Upper lobe of left lung (tissue), 6 donors: Measurements from ENCODE around the gene GASK1A. TPM values are rescaled to one million over a fixed set of nuclear protein-coding genes. Genes with fewer than 3 reads are reported as not detected.
A peak's percentile ranks its signal among the peaks of the same experiment; 100 is the strongest.

ENCODE experiments used
- ATAC-seq, 2 donors: fragments of 200-7000 bp; cut with Tn5 transposase; one replicate each; pipeline ENCODE4 v1.9.1; 2022; ENCODE audit warnings: mild to moderate bottlenecking in 2 of 2, moderate library complexity in 2 of 2; ENCODE audit not compliant: low FRiP score in 2 of 2
- DNase-seq, 2 donors: peaks; one replicate each; pipeline ENCODE4 v3.0.0-alpha.2; 2019 to 2020
- H3K27ac ChIP-seq, 4 donors: fragments of 200-600 bp; sonication (generic); one replicate each; pipeline ENCODE4 v1.5.1; 2016 to 2019
- H3K27me3 ChIP-seq, 4 donors: fragments of 200-600 bp; sonication (generic); one replicate each; pipeline ENCODE4 v1.5.1; 2017 to 2019
- H3K36me3 ChIP-seq, 4 donors: fragments of 200-600 bp; sonication (generic); one replicate each; pipeline ENCODE4 v1.5.1; 2016 to 2019
- H3K4me1 ChIP-seq, 4 donors: fragments of 200-600 bp; sonication (generic); one replicate each; pipeline ENCODE4 v1.5.1; 2018 to 2019
- H3K4me3 ChIP-seq, 4 donors: fragments of 200-600 bp; sonication (generic); one replicate each; pipeline ENCODE4 v1.5.1; 2017 to 2019; ENCODE audit warnings: mild to moderate bottlenecking in 2 of 4, moderate library complexity in 1 of 4
- H3K9me3 ChIP-seq, 4 donors: fragments of 200-600 bp; sonication (generic); one replicate each; pipeline ENCODE4 v1.5.1; 2018 to 2019
- EP300 ChIP-seq, 4 donors: sonication (generic); formaldehyde crosslinking; IDR thresholded peaks; one replicate each; pipeline ENCODE4 v1.5.1; 2017; ENCODE audit warnings: antibody characterized with exemption in 4 of 4, control low read depth in 2 of 4
- POLR2A ChIP-seq, 4 donors: fragments of 450-650 bp; IDR thresholded peaks; one replicate each; pipeline ENCODE4 v1.5.1; 2016 to 2017; ENCODE audit warnings: antibody characterized with exemption in 4 of 4, mild to moderate bottlenecking in 2 of 4
- POLR2AphosphoS5 ChIP-seq, 2 donors: sonication (generic); formaldehyde crosslinking; IDR thresholded peaks; one replicate each; pipeline ENCODE4 v1.5.1; 2017; ENCODE audit warnings: antibody characterized with exemption in 2 of 2
- WGBS, 2 donors: methylation state at CpG; one replicate each; pipeline ENCODE4 v1.1.5; 2017 to 2018; 5-methylcytosine and 5-hydroxymethylcytosine counted together
- total RNA-seq, 6 donors: library from RNA; depleted of rRNA in 4 of 6; stranded (reverse); fragments of >200 nt in 4 of 6; gene quantifications; one replicate each; pipeline versions ENCODE4 v1.1.0 to v1.2.1, GENCODE V29; 2016 to 2021
- TF ChIP-seq, protein P1 (sequence below), 6 experiments: fragments of 450-650 bp in 4 of 6; fragments of 200-600 bp in 2 of 6; sonication (generic) in 2 of 6; IDR thresholded peaks; one replicate each; pipeline ENCODE4 v1.5.1; 2016 to 2019; ENCODE audit warnings: antibody characterized with exemption in 6 of 6
- donor health status: DM: no; HTN: no; CAD: no; lungs with moderate emphysema.
- donor health status: DM: no; HTN: yes; CAD: no; lungs with severe emphysema.

The GASK1A gene
- total RNA-seq, 6 donors from 2014 or later = 2.5 to 9.4 (median 7.7) TPM

DNA sequence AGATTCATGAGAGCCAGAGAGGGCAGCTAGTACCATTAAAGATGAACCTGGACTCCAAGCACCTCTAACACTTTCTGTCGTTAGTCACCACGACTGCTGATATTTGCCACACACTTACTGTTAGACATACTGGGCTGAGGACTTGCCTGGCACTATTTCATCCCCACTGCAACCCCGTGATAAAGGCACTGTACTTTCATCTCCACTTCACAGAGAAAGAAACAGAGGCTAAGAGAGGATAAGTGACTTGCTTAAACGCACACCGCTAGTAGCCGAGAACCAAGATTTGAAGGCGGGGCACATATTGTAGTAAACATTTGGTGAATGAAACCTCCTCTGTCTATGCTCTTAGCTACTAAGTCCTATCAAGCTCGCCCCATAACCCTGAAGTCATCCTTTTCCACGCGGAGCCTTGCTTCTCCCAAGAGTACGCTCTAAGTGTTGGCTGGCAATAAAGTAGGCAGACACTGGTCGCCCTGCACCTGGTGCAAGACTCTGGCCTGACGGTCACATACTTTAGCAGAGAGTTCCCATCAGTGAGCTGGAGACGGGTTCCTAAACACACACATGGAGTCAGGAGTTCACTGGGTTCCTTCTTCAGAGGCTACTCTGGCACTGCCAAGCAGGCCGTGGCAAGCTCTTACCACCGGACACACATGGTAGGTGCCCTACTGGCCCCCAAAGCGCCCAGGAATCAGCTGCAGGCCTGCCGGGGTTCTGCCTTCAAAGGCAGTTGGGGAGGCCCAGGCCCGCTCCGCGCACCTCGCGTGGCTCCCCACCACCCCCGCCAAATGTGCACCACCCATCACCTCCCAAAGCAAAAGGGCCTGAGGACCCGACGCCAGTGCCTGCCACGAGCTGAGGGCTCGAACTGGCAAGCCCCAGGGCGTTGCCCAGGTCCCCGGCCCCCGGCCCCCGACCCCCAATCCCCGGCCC is 125.8 kb downstream of the GASK1A start:
- TF ChIP-seq, protein P1, sequence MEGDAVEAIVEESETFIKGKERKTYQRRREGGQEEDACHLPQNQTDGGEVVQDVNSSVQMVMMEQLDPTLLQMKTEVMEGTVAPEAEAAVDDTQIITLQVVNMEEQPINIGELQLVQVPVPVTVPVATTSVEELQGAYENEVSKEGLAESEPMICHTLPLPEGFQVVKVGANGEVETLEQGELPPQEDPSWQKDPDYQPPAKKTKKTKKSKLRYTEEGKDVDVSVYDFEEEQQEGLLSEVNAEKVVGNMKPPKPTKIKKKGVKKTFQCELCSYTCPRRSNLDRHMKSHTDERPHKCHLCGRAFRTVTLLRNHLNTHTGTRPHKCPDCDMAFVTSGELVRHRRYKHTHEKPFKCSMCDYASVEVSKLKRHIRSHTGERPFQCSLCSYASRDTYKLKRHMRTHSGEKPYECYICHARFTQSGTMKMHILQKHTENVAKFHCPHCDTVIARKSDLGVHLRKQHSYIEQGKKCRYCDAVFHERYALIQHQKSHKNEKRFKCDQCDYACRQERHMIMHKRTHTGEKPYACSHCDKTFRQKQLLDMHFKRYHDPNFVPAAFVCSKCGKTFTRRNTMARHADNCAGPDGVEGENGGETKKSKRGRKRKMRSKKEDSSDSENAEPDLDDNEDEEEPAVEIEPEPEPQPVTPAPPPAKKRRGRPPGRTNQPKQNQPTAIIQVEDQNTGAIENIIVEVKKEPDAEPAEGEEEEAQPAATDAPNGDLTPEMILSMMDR (IDR thresholded peaks at IDR 0.05) = no peak
- Histone ChIP-seq H3K27me3 (no peaks in the 10 kb centered on the region), H3K4me1 (peaks cover 5 to 26% (median 24%) of the 10 kb centered on the region in 4 donors), H3K36me3 (no peaks in the 10 kb centered on the region), H3K27ac (peak overlapping the region; percentile 60 to 82 (median 70)), H3K4me3 (peak overlapping the region; percentile 75 to 91 (median 76)), H3K9me3 (no peaks in the 10 kb centered on the region)
- DNase-seq (no peak), ATAC-seq (peak in 1 of 2 donors; percentile 28)
- 59 to 65% methylated on average over 22 to 25 of the region's 33 CpGs for WGBS, 2 donors

DNA sequence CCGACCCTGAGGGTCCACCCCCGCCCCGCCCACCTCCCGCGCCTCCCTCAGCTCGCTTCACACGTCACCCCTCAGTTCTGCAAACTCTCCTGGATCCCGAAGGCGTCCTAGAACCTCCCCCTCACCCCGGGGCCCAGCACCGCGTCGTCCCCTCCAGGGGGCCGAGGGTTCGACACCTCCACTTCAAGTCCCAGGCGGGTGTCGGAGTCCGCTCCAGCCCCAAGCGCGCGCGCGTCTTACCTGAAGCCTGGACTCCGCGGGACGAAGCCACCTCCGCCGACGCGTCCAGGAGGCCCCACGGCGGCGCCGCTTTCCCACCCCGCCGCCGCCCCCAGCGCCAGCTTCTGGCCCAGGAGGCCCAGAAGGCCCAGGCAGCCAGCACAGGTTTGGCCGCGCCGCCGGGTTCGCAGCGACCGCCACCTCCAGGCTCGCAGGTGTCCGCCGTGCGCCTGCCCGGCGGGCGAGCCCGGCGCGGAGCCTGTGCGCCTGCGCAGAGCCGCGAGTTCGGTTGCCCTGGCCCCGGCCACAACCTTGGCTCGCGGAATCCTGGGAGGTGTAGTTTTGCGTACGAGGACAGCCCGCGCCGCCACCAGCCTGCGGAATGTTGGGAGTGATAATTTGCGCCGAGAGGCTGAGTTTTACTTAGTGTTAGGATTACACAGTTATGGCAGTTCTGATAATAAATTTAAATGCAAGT is 126.6 kb downstream of the GASK1A start, which contains the start of gene POMGNT2:
Gene POMGNT2 (minus strand): TSS at position 484 of the 697 bp plus-strand sequence. CDS start 24,648 bp downstream, outside the sequence.
- Histone ChIP-seq H3K27ac (peak within 1 kb of the TSS; percentile 60 to 82 (median 70)), H3K9me3 (no peaks in the 10 kb centered on the region), H3K27me3 (no peaks in the 10 kb centered on the region), H3K4me3 (peak within 1 kb of the TSS; percentile 75 to 91 (median 76)), H3K4me1 (peaks cover 5 to 26% (median 24%) of the 10 kb centered on the region in 4 donors), H3K36me3 (no peaks in the 10 kb centered on the region)
- 0 to 1% methylated on average over 8 to 11 of the region's 71 CpGs for WGBS, 2 donors
- ATAC-seq (peak; percentile 90 to 97), DNase-seq (peak; percentile 91 to 97)
- TF ChIP-seq POLR2A (IDR thresholded peaks at IDR 0.05) (peak in 1 of 4 donors; percentile 72), EP300 (IDR thresholded peaks at IDR 0.05) (no peak), POLR2AphosphoS5 (IDR thresholded peaks at IDR 0.05) (peak in 1 of 2 donors; percentile 25)
- TF ChIP-seq, protein P1 (IDR thresholded peaks at IDR 0.05) = peak in 2 of 6 experiments; percentile 11 to 16

DNA sequence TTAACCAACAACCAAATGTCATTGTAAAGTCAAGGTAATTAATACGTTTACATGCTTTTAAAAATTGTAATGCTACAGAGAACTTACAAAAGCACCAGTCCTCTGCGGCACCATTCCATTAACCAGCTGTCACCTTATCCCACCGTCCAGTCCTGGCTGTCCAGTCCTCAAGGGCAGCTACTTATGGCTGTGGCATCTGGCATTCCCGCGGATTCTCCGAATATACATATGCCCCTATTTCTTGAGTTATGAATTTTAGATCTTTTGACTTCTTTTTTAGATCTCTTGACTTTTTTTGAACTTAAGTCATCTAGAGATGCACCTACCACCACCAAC is 127.2 kb downstream of the GASK1A start:
- DNase-seq (no peak), ATAC-seq (no peak)
- WGBS, 2 donors = 10 to 16% methylated on average over 6 of the region's 6 CpGs
- Histone ChIP-seq H3K27me3 (no peaks in the 10 kb centered on the region), H3K36me3 (no peaks in the 10 kb centered on the region), H3K4me3 (peak overlapping the region; percentile 7 to 91 (median 75)), H3K9me3 (no peaks in the 10 kb centered on the region), H3K4me1 (peaks cover 5 to 26% (median 24%) of the 10 kb centered on the region in 4 donors), H3K27ac (peak overlapping the region in 1 of 4 donors; percentile 71)
- TF ChIP-seq, protein P1 (IDR thresholded peaks at IDR 0.05) = no peak
- TF ChIP-seq POLR2AphosphoS5 (IDR thresholded peaks at IDR 0.05) (no peak), EP300 (IDR thresholded peaks at IDR 0.05) (no peak), POLR2A (IDR thresholded peaks at IDR 0.05) (no peak)

Other genes starting within 250 kb of the GASK1A start
- 10 to 100 TPM in 1 of 6 donors, 1 to 10 TPM in 5; 2.1 to 12.8 (median 3.0) TPM for gene CCDC13, start 206.1 kb upstream of the GASK1A start, total RNA-seq
- gene HIGD1A, start 174.8 kb upstream of the GASK1A start, total RNA-seq = 100 to 1,000 TPM in 2 of 6 donors, 10 to 100 TPM in 4; 26.2 to 108 (median 73.3) TPM
- gene ACKR2, start 169.9 kb upstream of the GASK1A start, total RNA-seq = 1 to 10 TPM in 5 of 6 donors, not detected in 1; 1.1 to 8.2 (median 2.3) TPM
- gene CYP8B1, start 103.4 kb upstream of the GASK1A start, total RNA-seq = under 1 TPM in 2 of 6 donors, not detected in 4; 0.13 to 0.14 TPM
- 10 to 100 TPM in 1 of 6 donors, 1 to 10 TPM in 5; 4.1 to 10.5 (median 6.3) TPM for gene ZNF662, start 73.2 kb upstream of the GASK1A start, total RNA-seq
- 10 to 100 TPM; 10.5 to 25.1 (median 14.1) TPM for gene POMGNT2, start 126.8 kb downstream of the GASK1A start, total RNA-seq